ENCODE results near the gene NAALADL2.

- TF ChIP-seq CTCF (IDR thresholded peaks at IDR 0.05) (no peak), POLR2A (IDR thresholded peaks at IDR 0.05) (no peak)
Measured at GRCh38 chr3:174822320-174822719, 36.8 kb upstream of the NAALADL2 start.

Measured in upper lobe of left lung (tissue), 4 donors.